Effector CD8-positive, alpha-beta T cell (primary cell): Measurements from ENCODE around the gene CYP1B1.
"Not testable (repeated sequence)": the region's sequence is repeated elsewhere in the genome, so short reads cannot be mapped to it uniquely, and the experiment has no call there.

Experiments
- DNase-seq: peaks from one replicate; lab custom pipeline; 2025; lab: John Stamatoyannopoulos, UW

The CYP1B1 gene

DNA sequence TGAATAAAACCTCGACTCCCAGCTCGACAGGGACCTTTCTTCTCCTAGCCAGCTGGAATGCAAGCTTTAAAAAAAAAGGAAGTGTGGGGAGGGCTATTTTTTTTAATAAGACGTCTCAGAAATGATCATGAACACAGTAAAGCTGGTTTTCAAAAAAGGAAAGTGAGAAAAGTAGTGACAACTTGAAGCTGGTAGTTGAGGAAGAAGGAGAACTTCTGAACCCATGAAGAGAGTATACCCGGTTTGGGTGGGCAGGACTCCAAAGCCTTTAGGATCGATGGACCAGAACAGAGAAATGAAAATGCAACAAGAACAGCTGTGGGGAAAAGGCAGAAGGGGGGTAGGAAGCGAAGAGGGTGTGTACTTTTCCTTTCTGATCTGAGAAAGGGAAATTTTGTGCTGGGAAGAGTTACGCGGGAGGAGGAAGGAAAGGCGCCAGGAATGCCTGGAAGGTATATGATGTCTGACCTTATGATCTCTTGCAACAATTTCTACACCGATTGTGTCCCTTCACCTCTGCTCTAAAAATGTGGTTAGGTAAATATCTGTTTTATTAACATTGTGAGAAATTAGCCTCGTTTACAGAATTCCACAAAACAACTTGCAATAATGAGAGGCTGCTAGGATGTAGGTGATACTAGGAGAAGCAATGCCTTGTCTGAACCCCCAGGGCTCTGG is 22.6 kb upstream of the CYP1B1 start:
- no peak for DNase-seq

DNA sequence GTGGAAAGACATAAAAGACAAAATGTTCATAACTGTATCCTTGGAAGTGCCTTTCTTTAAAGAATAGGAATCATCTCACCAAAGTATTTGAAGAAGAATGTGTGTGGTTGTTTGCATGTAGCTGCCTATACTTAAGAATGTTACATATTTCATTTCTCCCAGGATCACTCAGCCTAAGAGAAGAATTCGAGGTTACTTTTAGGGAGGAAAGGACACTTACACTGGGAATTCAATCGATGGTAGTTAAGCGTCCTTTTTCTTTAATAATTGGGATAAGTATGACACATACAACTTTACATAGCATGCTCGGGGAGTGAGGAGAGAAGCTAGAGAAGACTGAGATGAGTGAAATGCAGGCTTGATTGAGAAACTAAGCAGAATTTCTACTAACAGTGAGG is 22.0 kb upstream of the CYP1B1 start:
- DNase-seq: no peak

DNA sequence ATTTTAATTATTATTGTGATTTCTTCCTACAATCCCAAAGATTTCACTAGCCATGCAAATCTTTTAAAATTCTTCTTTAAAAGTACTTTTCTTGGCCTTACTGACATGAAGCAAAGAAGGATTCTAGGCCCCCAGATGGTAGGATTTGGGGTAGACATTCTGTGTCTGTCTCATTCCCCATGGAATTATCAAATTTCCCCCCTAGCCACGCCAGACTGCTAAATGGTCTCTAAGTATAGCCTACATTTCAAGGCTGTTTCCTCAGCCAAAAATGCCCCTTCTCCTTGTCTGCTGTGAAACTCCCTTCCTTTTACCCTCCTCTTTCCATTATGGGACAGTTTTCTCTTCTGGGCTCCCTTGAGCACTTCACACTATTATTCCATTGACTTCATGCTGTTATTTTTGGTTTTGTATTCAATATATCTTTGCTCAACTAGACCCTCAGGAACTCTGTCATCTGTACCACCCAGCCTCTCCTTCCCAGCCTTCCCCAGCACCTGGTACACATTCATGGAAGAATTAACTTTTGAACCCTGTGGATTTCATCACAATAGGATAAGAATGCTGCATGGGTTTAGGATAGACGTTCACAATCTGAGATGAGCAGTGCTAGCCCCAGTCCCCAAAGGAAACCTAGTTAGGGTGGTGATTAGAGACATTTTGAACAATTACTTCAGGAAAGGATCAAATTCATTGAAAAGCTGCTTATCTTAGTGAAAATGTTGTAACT is 21.5 kb upstream of the CYP1B1 start:
- no peak for DNase-seq

DNA sequence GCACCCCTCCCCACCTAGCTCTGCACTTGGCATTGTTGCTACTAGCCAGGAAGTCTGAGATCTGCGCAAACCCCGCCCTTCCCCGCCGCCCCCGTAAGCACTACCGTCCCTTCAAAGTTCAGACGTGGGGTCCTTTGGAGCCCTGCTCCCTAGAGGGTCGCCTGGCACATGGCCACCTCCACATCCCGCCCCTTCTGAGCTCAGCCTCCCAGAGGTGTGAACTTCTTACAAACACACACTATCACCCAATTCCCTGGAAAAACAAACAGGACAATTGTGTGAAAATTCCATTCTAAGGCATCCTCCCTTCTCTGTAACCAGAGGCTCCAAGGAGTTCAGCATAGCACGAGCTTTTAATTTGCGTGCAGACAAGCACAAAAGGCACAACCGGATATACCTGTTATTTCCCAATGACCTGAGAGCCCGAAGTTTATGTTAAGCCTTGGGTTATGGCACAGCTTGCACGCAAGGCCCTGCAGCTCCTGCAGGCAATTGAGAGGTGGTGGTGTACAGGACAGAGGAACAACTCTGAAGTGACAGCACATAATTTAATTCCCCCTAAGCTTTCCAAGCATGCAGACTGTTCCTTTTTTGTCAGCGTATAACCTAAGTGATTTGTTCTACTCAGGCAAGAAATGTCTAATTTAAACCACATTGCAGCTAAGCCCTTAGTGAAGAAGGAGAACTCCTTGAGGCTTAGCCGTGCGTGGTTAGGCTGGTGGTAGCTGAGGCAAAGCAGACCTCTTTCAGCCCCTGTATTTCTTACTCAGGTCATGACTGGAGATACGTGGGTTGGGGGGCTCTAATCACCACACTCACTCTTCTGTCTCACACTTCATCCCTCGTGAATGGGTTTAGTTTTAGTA is 20.3 kb upstream of the CYP1B1 start:
- no peak for DNase-seq

DNA sequence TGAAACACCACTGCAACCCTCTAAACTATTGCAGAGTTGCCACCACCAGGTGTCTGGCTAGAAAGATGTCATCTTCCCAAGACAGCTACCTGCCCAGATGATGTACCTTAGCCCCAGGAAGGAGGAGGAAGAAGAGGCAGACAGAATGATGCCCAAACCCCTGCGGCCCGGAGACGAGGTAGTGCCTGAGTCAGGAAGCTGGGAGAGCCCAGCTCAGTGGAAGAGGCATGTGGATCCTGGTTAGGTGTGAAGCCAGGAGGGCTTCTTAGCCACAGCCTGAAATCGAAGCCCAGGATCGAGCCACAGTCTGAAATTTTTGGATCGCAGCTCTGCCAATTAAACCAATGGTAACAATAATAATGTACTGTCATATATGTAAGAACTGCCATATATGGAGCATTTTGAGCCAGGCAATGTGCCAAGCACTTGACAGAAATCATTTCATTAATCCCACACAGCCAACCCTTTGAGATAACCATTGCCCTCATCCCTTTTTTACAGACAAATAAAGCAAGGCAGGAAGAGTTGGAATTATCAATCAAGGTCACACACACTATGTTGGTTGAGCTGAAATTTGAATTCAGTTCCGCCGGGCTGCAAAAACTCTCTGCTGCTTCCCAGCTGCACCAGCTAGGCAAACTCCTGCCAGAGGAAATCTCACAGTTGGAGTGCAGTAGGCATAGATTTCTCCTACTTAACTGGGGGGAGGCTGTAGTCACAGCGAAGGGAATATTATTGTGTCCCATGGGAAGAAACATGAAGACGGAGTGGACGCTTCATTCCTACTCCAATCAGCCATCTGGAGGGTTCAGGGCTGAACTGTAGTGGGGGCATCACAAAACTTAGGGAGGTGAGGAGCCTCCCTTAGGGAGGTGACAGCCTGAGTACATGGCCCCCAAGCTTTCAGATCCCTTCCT is 19.4 kb upstream of the CYP1B1 start:
- DNase-seq: no peak

DNA sequence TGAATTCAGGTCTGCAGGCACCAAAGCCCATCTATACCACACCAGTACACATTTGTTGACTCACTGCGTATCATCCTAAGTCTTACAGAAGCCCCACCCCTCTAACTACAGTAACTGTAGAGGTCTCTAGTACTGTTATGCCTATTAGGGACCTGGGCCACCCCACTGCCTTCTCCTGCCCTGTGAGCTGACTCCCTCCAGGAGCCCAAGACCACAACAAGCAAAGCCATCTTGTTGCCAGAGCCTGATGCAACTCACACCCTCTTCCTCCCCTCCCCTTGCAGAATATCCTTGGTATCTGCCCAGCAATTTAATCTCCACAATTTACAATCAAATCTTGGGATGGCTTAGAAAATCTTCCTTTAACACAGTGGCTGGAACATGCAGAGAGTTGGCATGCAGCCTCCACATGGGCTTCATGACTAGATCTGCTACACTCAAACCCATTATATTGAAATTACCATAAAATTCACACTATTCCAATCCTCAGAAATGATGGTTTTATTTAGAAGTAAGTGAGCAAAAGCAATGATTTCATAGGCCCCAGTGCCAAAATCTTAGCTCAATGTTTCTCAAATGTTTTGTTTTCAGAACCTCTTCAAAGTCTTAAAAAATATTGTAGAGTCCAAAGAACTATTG is 17.7 kb upstream of the CYP1B1 start:
- DNase-seq: no peak

DNA sequence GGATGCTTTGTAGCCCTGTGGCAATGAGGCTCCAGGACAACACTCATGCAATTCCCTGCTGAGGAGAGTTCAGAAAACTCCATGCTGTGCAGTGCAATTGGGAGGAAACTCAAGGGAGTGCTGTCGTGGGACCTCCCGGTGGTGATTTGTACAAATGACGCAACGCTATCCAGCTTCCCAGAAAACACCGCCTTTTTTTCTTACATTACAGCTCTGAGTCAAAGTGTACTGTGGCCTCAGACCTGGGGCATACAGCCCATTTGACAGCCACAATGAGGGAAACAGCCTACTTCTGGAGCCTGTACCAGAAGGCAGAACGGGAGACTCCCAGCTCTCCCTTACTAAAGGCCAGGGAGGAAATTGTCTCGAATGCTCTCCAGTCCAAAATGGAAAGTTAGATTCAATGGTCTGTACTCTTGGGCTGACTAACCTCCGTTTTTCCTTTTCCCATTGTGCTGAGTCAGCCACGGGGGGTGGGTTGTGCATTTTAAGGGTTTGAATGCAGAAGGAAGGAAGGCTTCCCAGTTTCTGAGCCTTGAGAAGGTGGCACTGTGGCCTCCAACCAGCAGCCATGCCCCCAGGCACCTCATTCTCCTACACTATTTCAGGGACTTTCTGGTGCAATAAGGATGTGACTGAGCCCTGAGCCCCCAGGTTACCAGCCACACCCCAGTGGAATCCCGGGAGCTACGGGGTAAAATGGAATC is 16.4 kb upstream of the CYP1B1 start:
- DNase-seq: no peak

DNA sequence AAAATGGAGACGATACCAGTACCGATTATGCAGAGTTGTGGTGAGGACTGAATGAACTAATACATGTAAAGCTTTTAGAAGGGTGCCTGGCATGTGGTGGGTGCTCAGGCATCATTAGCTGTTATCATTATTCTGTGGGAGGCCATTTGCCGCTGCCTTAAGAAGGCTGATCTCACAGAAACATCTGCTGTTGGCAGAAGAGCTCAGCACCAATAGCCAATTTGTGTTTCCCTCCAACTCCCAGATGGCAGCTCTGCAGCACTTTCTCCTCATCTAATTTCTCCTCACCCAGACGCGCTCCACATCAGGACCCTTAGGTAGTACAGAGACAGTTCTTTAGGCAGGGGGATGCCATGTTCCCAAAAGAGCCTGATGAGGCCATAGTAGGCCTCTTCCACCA is 15.8 kb upstream of the CYP1B1 start:
- no peak for DNase-seq

DNA sequence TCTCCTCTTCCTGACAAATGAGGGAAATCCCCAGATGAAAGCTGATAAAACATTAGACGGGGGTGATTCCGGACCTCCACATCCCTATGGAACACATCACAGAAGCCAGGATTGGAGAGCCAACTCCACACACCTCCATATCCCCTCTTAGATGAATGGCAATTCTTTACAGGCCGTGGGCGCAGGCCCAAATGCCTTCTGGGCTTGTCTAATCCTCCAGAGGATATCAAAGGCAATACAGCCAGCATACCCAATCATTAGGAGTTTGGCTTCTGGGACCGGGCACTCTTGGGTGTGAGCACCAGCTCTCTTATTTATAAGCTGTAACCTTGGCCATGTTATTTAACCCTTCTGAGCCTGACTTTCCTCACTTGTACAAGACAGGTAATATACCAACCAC is 15.0 kb upstream of the CYP1B1 start:
- no peak for DNase-seq

DNA sequence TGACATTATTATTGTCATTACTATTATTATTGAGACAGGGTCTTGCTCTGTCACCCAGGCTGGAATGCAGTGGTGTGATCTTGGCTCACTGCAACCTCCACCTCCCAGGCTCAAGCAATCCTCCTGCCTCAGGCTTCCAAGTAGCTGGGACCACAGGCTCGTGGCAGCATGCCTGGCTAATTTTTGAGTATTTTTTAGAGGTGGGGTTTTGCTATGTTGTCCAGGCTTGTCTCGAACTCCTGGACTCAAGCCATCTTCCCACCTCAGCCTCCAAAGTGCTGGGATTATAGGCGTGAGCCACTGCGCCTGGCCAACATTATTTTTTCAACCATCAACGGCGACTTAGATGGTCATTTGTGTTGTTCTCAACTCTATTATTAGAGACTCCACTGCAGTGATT is 14.3 kb upstream of the CYP1B1 start:
- not testable (repeated sequence) for DNase-seq

DNA sequence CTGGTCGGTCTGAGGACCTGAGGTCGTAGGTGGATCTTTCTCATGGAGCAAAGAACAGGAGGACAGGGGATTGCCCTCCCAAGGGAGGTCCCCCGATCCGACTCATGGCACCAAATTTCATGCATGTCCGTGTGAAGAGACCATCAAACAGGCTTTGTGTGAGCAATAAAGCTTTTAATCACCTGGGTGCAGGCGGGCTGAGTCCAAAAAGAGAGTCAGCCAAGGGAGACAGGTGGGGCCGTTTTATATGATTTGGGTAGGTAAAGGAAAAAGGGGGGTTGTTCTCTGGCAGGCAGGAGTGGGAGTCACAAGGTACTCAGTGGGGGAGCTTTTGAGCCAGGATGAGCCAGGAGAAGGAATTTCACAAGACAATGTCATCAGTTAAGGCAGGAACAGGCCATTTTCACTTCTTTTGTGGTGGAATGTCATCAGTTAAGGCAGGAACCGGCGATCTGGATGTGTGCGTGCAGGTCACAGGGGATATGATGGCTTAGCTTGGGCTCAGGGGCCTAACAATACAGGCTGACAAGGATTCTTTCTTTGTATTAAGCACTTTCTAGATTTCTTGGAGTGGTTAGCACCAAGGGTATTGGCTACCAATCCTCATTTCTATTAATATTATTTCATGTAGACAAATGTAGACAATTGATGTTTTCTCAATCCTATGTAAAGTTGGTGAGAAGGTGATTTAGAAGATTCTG is 10.2 kb upstream of the CYP1B1 start:
- DNase-seq: not testable (repeated sequence)

DNA sequence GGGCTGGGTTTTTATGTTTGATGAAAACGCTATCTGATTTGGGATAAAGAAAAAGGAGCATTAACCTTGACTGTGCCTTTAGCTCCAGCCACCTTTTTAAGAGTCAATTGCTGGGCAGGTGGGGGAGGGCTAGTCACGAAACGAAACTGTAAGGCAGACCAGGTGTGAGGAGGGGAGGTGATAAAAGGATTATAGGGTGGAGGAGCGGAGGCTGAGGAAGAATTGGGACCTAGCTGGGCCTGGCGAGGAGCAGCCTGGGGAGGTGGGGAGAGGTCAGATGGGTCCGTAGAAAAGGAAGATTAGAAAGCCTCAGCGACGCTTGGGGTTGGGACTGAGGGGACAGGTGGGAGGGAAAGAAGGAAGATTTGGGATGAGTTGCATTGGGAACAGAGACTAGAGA is 8.6 kb upstream of the CYP1B1 start:
- not testable (repeated sequence) for DNase-seq

DNA sequence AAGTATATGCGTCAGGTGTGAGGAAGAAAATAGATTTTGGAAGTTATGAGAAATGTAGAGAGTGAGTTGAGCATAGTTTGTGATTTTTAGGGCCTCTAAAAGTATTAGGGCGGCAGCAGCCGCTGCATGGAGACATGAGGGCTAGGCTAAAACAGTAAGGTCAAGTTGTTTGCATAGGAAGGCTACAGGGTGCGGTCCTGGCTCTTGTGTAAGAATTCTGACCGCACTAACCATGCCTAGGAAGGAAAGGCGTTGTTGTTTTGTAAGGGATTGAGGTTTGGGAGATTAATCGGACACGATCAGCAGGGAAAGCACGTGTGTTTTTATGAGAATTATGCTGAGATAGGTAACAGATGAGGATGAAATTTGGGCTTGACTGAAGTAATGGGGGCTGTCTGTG is 6.8 kb upstream of the CYP1B1 start:
- DNase-seq: not testable (repeated sequence)

DNA sequence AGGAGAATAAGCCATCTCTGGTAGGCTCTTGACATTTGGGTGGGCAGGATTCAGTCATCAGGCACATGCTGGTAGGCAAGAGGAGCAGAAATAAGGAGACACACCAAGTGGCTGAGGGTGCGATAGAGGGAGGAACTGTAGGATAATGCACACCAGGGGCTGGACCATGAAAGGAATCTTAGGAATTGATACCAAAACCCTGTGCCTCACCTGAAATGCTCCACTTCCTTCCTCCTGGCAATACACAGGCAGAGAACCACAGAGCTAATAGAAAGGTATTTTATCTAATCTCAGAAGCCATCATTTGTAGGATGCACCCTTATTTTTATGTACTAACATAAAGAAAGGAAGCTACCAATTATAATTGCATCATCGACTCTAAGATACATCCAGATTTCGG is 4.4 kb upstream of the CYP1B1 start:
- no peak for DNase-seq

DNA sequence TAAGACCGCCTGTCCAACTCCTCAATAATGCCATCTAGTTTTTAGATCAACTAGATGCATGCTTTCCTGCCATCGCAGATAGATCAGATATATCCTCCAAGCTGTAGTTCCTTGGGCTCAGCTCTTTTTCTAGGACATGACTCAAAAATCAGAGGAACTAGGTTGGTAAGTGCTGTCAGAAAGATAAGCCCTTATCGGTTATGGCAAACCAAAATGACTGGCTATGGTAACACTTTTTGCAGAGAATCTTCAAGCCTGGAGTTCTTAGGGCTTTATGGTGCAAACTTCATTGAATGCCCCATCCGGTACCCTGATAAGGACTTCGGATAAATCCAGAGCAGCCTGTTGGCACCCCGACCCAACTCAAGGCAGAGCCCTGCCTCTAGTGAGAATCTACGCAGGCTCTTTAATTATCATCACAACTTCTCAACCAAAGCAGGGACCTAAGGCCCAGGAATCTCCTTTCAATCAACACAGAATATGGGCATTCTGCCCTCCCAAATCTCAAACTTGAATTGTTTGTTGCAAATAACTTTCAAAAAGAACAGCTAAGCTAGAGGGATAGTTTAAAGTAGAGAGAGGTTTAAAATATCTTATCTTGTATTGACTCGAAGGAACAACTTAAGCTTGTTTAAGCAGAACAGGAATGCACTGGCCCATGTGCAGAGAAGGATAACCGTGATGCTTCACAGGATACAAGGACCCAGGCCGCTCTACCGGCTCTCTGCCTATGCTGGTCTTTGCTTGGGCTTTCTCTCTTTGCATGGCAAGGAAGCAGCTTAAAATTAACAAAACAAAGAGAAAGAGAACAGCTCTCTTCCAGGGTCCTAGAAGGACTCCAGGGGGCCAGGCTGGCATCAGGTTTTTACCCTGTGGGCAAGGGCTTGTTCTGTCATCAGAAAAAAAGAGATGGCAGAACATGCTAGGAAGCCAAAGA is 3.4 kb upstream of the CYP1B1 start:
- no peak for DNase-seq

DNA sequence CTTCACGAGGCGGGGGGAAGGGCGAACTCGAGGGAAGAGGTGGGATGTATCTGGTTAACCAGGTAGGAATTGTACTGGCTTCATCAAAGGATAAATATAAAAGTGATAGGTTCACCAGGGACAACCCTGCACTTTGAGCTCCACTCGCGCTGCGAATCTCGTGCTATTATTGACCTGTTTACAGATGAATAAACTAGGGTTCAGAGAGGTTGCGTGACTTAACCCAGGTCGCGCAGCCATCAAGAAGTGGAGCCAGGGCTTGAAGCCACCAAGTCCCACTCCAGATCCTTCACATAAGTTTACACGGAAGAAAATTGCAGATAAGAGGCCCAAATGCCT is 1.4 kb upstream of the CYP1B1 start:
- DNase-seq: no peak

DNA sequence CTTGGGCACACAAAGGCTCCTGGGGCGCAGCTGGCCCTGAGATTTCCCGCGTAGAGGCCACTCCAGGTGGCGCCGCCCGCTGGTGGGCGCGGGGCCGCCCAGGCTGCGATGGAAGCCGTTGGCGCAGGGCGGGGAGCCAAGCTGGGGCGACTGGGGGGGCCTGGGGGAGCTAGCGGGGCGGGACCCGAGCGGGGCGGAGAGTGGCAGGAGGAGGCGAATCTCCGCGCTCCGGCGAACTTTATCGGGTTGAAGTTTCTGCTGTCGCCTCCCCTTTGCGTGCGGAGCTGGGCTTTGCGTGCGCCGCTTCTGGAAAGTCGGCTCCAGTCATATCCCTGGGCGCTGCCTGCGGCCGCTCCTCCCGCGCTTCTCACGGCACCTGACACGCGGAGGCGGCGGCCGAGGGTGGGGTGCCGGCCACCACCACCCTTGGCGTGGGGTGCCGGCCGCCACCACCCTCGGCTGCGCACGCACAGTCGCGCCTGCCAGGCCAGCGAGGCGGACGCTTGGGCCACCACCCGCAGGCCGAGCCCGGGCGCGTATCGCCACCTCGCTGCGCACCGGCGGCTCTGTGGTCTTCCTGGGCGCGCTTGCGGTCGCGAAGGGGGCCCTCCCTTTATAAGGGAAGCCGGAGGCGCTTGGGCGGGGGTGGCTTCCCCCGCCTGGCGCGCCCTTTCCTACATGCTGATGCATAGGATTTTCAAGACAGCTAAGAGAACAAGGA is 919 bp upstream of the CYP1B1 start:
- DNase-seq: no peak

DNA sequence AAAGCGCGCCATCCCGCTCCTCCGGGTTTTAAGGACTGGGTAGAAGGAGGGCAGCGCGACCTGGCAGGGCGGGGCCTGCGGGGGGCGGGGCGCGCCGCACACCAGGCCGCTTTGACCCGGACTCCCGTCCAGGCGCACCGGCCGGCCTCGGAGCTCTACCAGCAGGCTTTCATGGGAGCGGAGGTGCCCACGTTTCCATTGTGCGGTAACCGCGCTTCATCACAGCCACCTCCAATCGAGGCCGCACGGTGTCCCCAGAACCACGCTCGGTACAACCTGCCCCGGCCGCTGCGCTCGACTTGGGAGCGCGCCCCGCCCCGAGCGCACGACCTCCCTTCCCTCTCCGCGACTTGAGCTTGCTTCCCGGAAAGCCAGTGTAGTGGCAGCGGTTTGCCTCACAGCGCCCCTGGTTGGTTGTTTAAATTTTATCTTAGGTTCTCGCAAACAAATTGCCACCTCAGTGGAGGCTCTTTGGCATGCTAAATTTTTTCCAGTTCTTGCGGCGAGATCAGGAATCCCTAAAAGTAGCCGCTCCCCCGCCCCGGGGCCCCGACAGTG is 280 bp upstream of the CYP1B1 start:
- no peak for DNase-seq
